Upper lobe of left lung (tissue), 6 donors: Measurements from ENCODE around the gene SAMD4B. TPM values are rescaled to one million over a fixed set of nuclear protein-coding genes. Genes with fewer than 3 reads are reported as not detected.

Source experiments
- ATAC-seq, 2 donors: fragments of 200-7000 bp; cut with Tn5 transposase; one replicate each; pipeline ENCODE4 v1.9.1; 2022; ENCODE audit warnings: mild to moderate bottlenecking in 2 of 2, moderate library complexity in 2 of 2; ENCODE audit not compliant: low FRiP score in 2 of 2
- DNase-seq, 2 donors: peaks; one replicate each; pipeline ENCODE4 v3.0.0-alpha.2; 2019 to 2020
- H3K27ac ChIP-seq, 4 donors: fragments of 200-600 bp; sonication (generic); one replicate each; pipeline ENCODE4 v1.5.1; 2016 to 2019
- H3K27me3 ChIP-seq, 4 donors: fragments of 200-600 bp; sonication (generic); one replicate each; pipeline ENCODE4 v1.5.1; 2017 to 2019
- H3K36me3 ChIP-seq, 4 donors: fragments of 200-600 bp; sonication (generic); one replicate each; pipeline ENCODE4 v1.5.1; 2016 to 2019
- H3K4me1 ChIP-seq, 4 donors: fragments of 200-600 bp; sonication (generic); one replicate each; pipeline ENCODE4 v1.5.1; 2018 to 2019
- H3K4me3 ChIP-seq, 4 donors: fragments of 200-600 bp; sonication (generic); one replicate each; pipeline ENCODE4 v1.5.1; 2017 to 2019; ENCODE audit warnings: mild to moderate bottlenecking in 2 of 4, moderate library complexity in 1 of 4
- H3K9me3 ChIP-seq, 4 donors: fragments of 200-600 bp; sonication (generic); one replicate each; pipeline ENCODE4 v1.5.1; 2018 to 2019
- CTCF ChIP-seq, 6 experiments: fragments of 450-650 bp in 4 of 6; fragments of 200-600 bp in 2 of 6; sonication (generic) in 2 of 6; IDR thresholded peaks; one replicate each; pipeline ENCODE4 v1.5.1; 2016 to 2019; ENCODE audit warnings: antibody characterized with exemption in 6 of 6
- EP300 ChIP-seq, 4 donors: sonication (generic); formaldehyde crosslinking; IDR thresholded peaks; one replicate each; pipeline ENCODE4 v1.5.1; 2017; ENCODE audit warnings: antibody characterized with exemption in 4 of 4, control low read depth in 2 of 4
- POLR2A ChIP-seq, 4 donors: fragments of 450-650 bp; IDR thresholded peaks; one replicate each; pipeline ENCODE4 v1.5.1; 2016 to 2017; ENCODE audit warnings: antibody characterized with exemption in 4 of 4, mild to moderate bottlenecking in 2 of 4
- POLR2AphosphoS5 ChIP-seq, 2 donors: sonication (generic); formaldehyde crosslinking; IDR thresholded peaks; one replicate each; pipeline ENCODE4 v1.5.1; 2017; ENCODE audit warnings: antibody characterized with exemption in 2 of 2
- WGBS, 2 donors: methylation state at CpG; one replicate each; pipeline ENCODE4 v1.1.5; 2017 to 2018; 5-methylcytosine and 5-hydroxymethylcytosine counted together
- total RNA-seq, 6 donors: library from RNA; depleted of rRNA in 4 of 6; stranded (reverse); fragments of >200 nt in 4 of 6; gene quantifications; one replicate each; pipeline versions ENCODE4 v1.1.0 to v1.2.1, GENCODE V29; 2016 to 2021
- donor health status: DM: no; HTN: no; CAD: no; lungs with moderate emphysema.
- donor health status: DM: no; HTN: yes; CAD: no; lungs with severe emphysema.

SAMD4B gene
- total RNA-seq, 6 donors from 2014 or later: 57.7 to 125 (median 79.3) TPM

GRCh38 chr19:39297931-39298634 lies 44.1 kb upstream of the SAMD4B start:
- no peak overlapping the region for H3K27ac ChIP-seq
- ATAC-seq: peak; percentile 46 to 73

GRCh38 chr19:39299404-39299803 lies 42.8 kb upstream of the SAMD4B start:
- no peaks in the 10 kb centered on the region for H3K36me3 ChIP-seq
- TF ChIP-seq POLR2A (IDR thresholded peaks at IDR 0.05) (no peak), CTCF (IDR thresholded peaks at IDR 0.05) (no peak), POLR2AphosphoS5 (IDR thresholded peaks at IDR 0.05) (no peak), EP300 (IDR thresholded peaks at IDR 0.05) (no peak)
- WGBS, 2 donors: 82 to 90% methylated on average over 9 of the region's 9 CpGs
- H3K4me3 ChIP-seq: no peak overlapping the region
- no peaks in the 10 kb centered on the region for H3K9me3 ChIP-seq
- no peaks in the 10 kb centered on the region for H3K4me1 ChIP-seq
- ATAC-seq (no peak), DNase-seq (no peak)
- no peak overlapping the region for H3K27ac ChIP-seq
- no peaks in the 10 kb centered on the region for H3K27me3 ChIP-seq

More at GRCh38 chr19:39297931-39298634, 44.1 kb upstream of the SAMD4B start:
- no peaks in the 10 kb centered on the region for H3K4me1 ChIP-seq
- peak; percentile 42 to 79 for DNase-seq
- H3K4me3 ChIP-seq: no peak overlapping the region
- no peaks in the 10 kb centered on the region for H3K27me3 ChIP-seq
- no peak for TF ChIP-seq CTCF (IDR thresholded peaks at IDR 0.05)
- no peak for TF ChIP-seq POLR2AphosphoS5 (IDR thresholded peaks at IDR 0.05)
- no peak for TF ChIP-seq POLR2A (IDR thresholded peaks at IDR 0.05)
- TF ChIP-seq EP300 (IDR thresholded peaks at IDR 0.05): no peak
- H3K36me3 ChIP-seq: no peaks in the 10 kb centered on the region
- WGBS, 2 donors: 54 to 57% methylated on average over 14 to 16 of the region's 17 CpGs
- H3K9me3 ChIP-seq: no peaks in the 10 kb centered on the region

GRCh38 chr19:39299832-39300231 lies 42.4 kb upstream of the SAMD4B start:
- Histone ChIP-seq H3K4me3 (no peak overlapping the region), H3K9me3 (no peaks in the 10 kb centered on the region), H3K36me3 (no peaks in the 10 kb centered on the region), H3K4me1 (no peaks in the 10 kb centered on the region), H3K27me3 (no peaks in the 10 kb centered on the region), H3K27ac (no peak overlapping the region)
- no peak for DNase-seq
- WGBS, 2 donors: 94 to 95% methylated on average over 10 of the region's 10 CpGs
- TF ChIP-seq POLR2A (IDR thresholded peaks at IDR 0.05): no peak
- no peak for TF ChIP-seq CTCF (IDR thresholded peaks at IDR 0.05)
- no peak for TF ChIP-seq EP300 (IDR thresholded peaks at IDR 0.05)
- TF ChIP-seq POLR2AphosphoS5 (IDR thresholded peaks at IDR 0.05): no peak
- ATAC-seq: no peak

GRCh38 chr19:39301021-39301420 lies 41.2 kb upstream of the SAMD4B start:
- Histone ChIP-seq H3K27ac (no peak overlapping the region), H3K27me3 (no peaks in the 10 kb centered on the region), H3K4me1 (no peaks in the 10 kb centered on the region), H3K4me3 (no peak overlapping the region), H3K36me3 (no peaks in the 10 kb centered on the region), H3K9me3 (no peaks in the 10 kb centered on the region)
- WGBS, 2 donors: 81 to 82% methylated on average over 4 of the region's 4 CpGs
- ATAC-seq (no peak), DNase-seq (no peak)
- TF ChIP-seq CTCF (IDR thresholded peaks at IDR 0.05): no peak
- TF ChIP-seq POLR2A (IDR thresholded peaks at IDR 0.05): no peak
- no peak for TF ChIP-seq POLR2AphosphoS5 (IDR thresholded peaks at IDR 0.05)
- TF ChIP-seq EP300 (IDR thresholded peaks at IDR 0.05): no peak

- Histone ChIP-seq H3K27me3 (no peaks in the 10 kb centered on the region), H3K4me1 (no peaks in the 10 kb centered on the region), H3K4me3 (no peak overlapping the region), H3K9me3 (no peaks in the 10 kb centered on the region), H3K27ac (no peak overlapping the region), H3K36me3 (no peaks in the 10 kb centered on the region)
- WGBS, 2 donors: 81 to 87% methylated on average over 3 of the region's 3 CpGs
- TF ChIP-seq CTCF (IDR thresholded peaks at IDR 0.05) (no peak), POLR2A (IDR thresholded peaks at IDR 0.05) (no peak), POLR2AphosphoS5 (IDR thresholded peaks at IDR 0.05) (no peak), EP300 (IDR thresholded peaks at IDR 0.05) (no peak)
- ATAC-seq: no peak
- no peak for DNase-seq
Measured at GRCh38 chr19:39301562-39301961, 40.7 kb upstream of the SAMD4B start.
